Measurements from ENCODE around the gene AQP12B.

AQP12B gene

GRCh38 chr2:240646176-240646899 lies 36.3 kb downstream of the AQP12B start:
- no peak for DNase-seq

DNA sequence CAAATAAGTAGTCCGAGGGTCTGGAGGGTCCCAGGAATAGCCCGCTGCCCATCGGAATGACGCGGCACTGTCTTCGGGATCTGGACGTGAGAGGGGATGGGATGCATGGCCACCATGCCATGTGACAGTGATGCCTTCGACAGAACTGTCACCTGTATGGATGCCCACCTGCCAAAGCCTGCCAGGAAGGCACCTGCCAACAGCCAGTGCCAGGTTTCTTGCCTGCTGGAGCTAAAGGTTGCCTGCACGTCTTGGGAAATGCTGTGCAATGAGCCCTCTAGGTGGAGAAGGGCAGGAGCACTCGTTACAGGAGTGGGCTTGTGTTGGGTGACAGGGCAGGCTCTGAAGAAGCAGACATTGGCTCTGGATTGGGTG lies 36.9 kb downstream of the AQP12B start:
- DNase-seq: no peak

- no peak for DNase-seq
Observed at GRCh38 chr2:240645346-240645745, 37.3 kb downstream of the AQP12B start.

DNA sequence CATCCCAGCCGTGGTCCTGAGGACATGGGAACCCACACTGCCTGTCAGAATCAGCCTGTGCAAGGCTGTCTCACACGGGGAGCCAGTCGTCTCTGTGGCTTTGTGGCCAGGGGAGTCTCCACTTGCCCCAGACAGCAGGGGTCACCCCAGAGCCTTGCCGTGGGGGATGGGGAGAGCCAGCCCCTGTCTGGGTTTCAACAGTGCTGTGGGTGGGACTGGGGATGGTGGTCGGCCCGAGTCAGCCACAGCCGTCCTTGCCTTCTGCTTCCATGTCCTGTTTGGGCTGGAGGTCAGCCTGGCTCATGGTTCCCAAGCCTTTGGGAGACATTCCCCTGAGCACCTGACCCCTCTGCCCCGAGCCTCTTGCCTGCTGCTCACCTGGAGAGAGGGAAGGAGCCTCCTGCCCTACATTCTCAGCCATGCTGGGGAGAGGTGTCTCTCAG lies 37.8 kb downstream of the AQP12B start:
- no peak for DNase-seq

GRCh38 chr2:240644171-240644651 lies 38.5 kb downstream of the AQP12B start:
- no peak for DNase-seq

GRCh38 chr2:240643811-240644150 lies 38.9 kb downstream of the AQP12B start:
- no peak for DNase-seq

GRCh38 chr2:240643093-240643810 lies 39.4 kb downstream of the AQP12B start:
- DNase-seq: no peak

GRCh38 chr2:240642806-240643092 lies 39.9 kb downstream of the AQP12B start:
- DNase-seq: no peak

DNA sequence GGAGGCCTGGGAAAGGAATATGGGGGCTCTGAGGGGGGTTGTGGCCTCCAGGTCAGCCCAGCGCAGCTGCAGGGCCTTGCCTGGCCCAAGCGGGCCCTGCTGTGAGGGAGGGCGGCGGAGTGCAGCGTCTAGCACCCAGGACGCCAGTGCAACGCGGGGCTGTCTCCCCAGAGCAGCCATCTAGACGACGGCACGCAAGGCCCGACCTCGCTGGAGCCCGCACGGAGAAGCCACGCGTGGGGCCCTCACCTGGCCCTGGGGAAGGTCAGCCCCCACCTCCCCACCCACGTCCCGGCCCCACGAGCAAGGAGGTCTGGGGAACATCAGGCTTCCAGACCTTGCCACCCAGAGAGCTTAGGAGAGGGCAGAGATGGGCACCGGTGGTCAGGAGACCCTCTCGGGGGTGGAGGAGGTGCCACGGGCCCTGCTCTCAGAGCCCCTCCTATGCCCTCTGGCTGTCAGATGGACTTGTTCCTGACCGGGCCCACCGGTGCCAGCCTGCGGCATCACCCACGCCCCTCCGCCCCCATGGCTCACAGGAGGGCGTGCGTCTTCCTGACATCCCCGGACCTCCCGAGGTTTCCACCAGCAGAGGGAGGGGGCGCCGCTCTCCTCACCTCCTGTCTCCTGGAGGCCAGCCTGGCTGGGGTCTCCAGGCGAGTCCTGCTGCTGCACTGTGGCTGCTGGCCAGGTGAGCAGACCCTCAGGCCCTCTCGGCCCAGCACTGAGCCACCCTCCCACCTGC lies 40.5 kb downstream of the AQP12B start:
- no peak for DNase-seq

GRCh38 chr2:240640939-240641338 lies 41.7 kb downstream of the AQP12B start:
- DNase-seq: no peak

DNA sequence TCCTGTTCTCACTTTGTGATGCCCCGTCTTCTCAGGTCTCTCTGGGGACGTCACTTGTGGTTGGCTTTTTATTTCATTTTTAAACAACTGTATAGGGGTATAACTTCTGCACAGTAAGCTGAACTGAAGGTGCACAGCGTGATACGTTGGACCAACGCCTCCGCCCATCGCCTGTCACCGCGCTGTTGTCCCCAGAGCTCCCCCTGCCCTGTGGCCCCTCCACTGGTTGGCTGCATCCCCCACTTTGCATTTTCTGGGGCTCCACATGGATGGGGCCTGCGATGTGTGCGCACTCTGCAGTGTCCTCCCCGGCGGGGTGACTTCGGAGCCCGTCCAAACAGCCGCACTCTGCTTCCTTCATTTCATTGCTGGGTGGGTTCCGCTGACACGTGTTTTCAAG lies 43.1 kb downstream of the AQP12B start:
- DNase-seq: no peak

GRCh38 chr2:240638512-240639160 lies 44.0 kb downstream of the AQP12B start:
- no peak for DNase-seq

DNA sequence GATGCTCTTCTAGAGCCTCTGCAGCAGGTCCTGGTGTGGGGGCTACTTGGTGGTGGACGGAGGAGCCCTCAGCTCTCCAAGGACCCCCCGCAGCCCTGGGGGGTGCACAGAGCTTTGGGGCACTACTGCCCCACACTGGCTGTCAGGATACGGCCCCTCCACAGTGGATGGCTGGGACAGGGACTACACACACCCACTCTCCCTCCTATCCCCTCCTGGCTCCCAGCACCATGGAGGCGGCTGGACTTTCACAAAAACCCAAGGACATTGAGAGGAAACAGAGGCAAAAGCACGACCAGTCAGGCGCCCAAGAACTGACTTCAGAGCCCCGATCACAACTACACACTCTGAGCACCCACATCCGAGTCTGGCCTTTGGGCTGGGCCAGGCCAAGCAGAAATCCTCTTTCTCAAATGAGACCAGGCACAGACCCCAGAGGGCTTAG lies 44.8 kb downstream of the AQP12B start:
- DNase-seq: no peak

DNA sequence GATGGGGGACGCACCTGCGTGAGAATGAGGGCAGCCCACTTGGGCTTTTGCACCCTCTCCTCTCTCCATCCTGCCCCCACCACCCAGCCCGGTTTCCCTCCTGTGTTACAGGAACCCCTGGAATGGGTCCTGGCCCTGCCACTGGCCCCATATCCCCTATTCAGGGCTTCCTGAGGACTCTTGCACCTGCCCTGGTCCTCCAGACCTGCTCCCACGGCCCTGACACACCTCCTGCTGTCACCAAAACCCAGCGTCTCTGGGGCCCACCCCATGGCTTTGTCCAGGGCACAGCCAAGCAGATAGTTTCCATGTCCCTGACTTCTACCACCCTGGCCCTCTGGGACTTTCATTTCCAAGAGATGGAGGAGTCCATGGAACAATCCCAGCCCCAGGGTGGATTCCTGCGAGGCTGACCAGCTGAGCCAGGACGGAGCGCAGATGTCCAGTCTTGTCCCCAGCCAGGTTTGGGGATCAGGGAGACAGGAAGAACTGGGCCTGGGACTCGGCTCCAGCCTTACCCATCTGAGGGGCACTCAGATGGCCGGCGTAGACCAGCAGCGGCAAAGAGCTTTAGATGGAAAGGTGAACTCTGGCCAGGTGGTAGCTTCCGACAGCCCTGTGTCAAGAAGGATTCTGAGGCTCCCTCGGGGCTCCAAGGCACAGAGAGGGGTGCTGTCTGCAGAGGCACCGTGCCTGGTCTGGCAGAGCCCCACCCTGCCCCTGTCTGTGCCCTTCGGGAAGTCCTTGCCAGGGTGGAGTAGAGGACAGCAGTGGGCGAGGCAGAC lies 45.4 kb downstream of the AQP12B start:
- no peak for DNase-seq

- no peak for DNase-seq
Observed at GRCh38 chr2:240636563-240637115, 46.0 kb downstream of the AQP12B start.

- no peak for DNase-seq
Observed at GRCh38 chr2:240635998-240636547, 46.6 kb downstream of the AQP12B start.

DNA sequence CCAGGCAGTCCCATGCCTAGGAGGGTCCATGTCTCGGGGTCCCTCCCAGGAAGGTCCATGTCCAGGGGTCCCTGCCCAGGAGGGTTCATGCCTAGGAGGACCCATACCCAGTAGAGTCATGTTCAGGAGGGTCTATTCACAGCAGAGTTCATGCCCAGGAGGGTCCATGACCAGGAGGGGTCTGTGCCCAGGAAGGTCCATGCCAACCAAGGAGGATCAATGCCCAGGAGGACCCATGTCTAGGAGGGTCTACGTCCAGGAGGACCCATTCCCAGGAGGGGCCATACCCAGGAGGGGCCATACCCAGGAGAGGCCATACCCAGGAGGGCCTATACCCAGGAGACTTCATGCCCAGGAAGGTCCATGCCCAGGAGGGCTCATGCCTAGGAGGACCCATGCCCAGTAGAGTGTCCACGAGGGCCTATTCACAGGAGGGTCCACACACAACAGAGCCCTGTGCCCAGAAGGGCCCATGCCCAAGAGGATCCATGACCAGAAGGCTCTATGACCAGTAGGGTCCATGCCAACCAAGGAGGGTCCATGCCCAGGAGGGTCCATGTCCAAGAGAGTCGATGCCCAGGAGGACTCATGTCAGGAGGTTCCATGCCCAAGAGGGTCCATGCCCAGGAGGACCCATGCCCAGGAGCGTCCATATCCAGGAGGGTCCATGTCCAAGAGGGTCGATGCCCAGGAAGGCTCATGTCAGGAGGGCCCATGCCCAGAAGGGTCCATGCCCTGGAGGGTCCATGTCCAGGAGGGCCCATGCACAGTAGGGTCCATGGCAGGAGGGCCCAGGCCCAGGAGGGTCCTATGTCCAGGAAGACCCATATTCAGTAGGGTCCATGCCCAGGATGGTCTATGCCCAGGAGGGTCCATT lies 47.3 kb downstream of the AQP12B start:
- DNase-seq: no peak

GRCh38 chr2:240632306-240632721 lies 50.4 kb downstream of the AQP12B start:
- no peak for DNase-seq

DNA sequence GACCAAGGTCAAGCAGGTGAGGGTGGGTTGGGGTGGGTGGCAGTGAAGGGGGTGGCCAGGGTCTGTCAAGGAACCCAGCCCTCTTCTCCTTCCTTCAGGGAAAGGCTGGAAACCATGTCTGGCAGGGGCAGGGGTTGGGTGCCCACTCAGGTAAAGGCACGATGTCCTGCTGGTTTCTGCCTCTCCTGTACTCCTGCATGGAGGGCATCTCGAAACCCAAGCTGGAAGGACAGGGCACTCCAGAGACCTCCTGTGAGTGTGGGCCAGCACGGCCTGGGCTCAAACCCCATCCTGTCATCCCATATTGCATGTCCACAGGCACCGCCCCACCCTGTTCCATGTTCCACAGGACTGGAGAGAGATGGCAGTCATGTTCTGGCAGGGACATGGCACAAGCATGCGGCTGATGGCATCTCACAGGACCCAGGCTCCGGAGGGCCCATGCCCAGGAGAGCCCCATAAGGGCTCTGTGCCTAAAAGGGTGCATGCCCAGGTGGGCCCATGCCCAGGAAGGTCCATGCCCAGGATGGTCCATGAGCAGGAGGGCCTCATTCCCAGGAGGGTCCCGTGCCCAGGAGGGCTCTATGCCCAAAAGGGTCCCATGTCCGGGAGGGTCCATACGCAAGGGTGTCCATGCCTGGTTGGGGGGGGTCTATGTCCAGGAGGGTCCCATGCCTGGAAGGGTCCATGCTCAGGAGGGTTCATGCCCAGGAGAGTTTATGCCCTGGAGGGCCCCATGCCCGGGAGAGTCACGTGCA lies 51.0 kb downstream of the AQP12B start:
- DNase-seq: no peak
